HCT116 (cell line): ENCODE measurements around the gene LATS1. TPM values are rescaled to one million over a fixed set of nuclear protein-coding genes. Genes with fewer than 3 reads are reported as not detected.

Experiments
- ATAC-seq: fragments of 200-7000 bp; cut with Tn5 transposase; 2 replicates; pipeline ENCODE4 v1.9.1; 2020; ENCODE audit warnings: mild to moderate bottlenecking, moderate library complexity
- BruUV-seq: library from RNA; stranded (reverse); fragments of 400-500 nt; replicated peaks from 2 replicates; lab custom pipeline; 2021; lab: Mats Ljungman, UMichigan
- CTCF ChIA-PET: fragments of 300-600 bp; sonication (Branson Sonifier 250); formaldehyde crosslinking; loops from one replicate; lab custom pipeline; 2021; ENCODE audit warnings: antibody characterized with exemption; lab: Charles Lee
- POLR2A ChIA-PET: fragments of 300-600, 350-600 bp; sonication (Branson Sonifier 250); formaldehyde crosslinking; loops from one replicate; lab custom pipeline; 2021; ENCODE audit warnings: antibody characterized with exemption; lab: Charles Lee
- RAD21 ChIA-PET, 2 experiments: fragments of 300-600 bp; sonication (Branson Sonifier 250); formaldehyde crosslinking; loops; one replicate each; lab custom pipeline; 2023; ENCODE audit warnings: low total read pairs in 2 of 2; ENCODE audit not compliant: uncharacterized antibody in 2 of 2, unreplicated experiment in 2 of 2, low non-redundant PET in 1 of 2; lab: Charles Lee
- DNase-seq: peaks from one replicate; pipeline ENCODE4 v3.0.0-alpha.2; 2010; ENCODE audit warnings: low read depth, low spot score
- H2AFZ ChIP-seq: fragments of 200-600 bp; shearing (Covaris generic), sonication (generic); 2 replicates; pipeline ENCODE4 v1.6.1; 2017; ENCODE audit warnings: low read depth, mixed run types, mixed read lengths, antibody characterized with exemption, low read length; ENCODE audit not compliant: poor library complexity, severe bottlenecking
- H3K27ac ChIP-seq: 2 replicates; pipeline ENCODE4 v1.5.1; 2012; ENCODE audit warnings: low read depth, low read length
- H3K27me3 ChIP-seq: fragments of 200-600 bp; sonication (generic); 2 replicates; pipeline ENCODE4 v1.6.1; 2016; ENCODE audit warnings: mixed run types, low read length, mixed read lengths; ENCODE audit not compliant: insufficient read depth
- H3K36me3 ChIP-seq, 2 experiments: fragments of 200-500 bp in 1 of 2; fragments of 200-600 bp in 1 of 2; sonication (Bioruptor generic) in 1 of 2; sonication (generic) in 1 of 2; 2 replicates each; pipeline versions ENCODE4 v1.5.1 to v1.6.1; 2014 to 2016; ENCODE audit warnings: low read length in 2 of 2, inconsistent platforms in 1 of 2, mixed read lengths in 1 of 2, mixed run types in 1 of 2; ENCODE audit not compliant: insufficient read depth in 2 of 2, control insufficient read depth in 1 of 2
- H3K4me1 ChIP-seq, 2 experiments: fragments of 200-600 bp in 1 of 2; sonication (generic) in 1 of 2; 2 replicates each; pipeline versions ENCODE4 v1.5.1 to v1.6.1; 2012 to 2017; ENCODE audit warnings: low read length in 2 of 2, inconsistent platforms in 1 of 2, mild to moderate bottlenecking in 1 of 2, mixed read lengths in 1 of 2, mixed run types in 1 of 2, moderate library complexity in 1 of 2; ENCODE audit not compliant: insufficient read depth in 2 of 2, control insufficient read depth in 1 of 2
- H3K4me2 ChIP-seq: fragments of 200-600 bp; sonication (generic); 2 replicates; pipeline ENCODE4 v1.6.1; 2017; ENCODE audit warnings: mixed run types, low read length, mixed read lengths
- H3K4me3 ChIP-seq, 2 experiments: fragments of 200-600 bp in 1 of 2; sonication (generic) in 1 of 2; replicated peaks in 1 of 2; 2 replicates each; pipeline ENCODE4 v1.5.1; 2011 to 2016; ENCODE audit warnings: low read length in 2 of 2, control low read depth in 1 of 2, low read depth in 1 of 2, mild to moderate bottlenecking in 1 of 2, mixed read lengths in 1 of 2, mixed run types in 1 of 2
- H3K79me2 ChIP-seq: fragments of 200-600 bp; sonication (generic); 2 replicates; pipeline ENCODE4 v1.6.1; 2017; ENCODE audit warnings: mild to moderate bottlenecking, mixed run types, low read length, moderate library complexity, mixed read lengths; ENCODE audit not compliant: insufficient read depth
- H3K9ac ChIP-seq: fragments of 200-600 bp; sonication (generic); 2 replicates; pipeline ENCODE4 v1.6.1; 2016; ENCODE audit warnings: low read length, mixed read lengths
- H3K9me2 ChIP-seq: fragments of 200-600 bp; sonication (generic), shearing (Covaris generic); 2 replicates; pipeline ENCODE4 v1.6.1; 2017; ENCODE audit warnings: mixed run types, mild to moderate bottlenecking, moderate library complexity; ENCODE audit not compliant: insufficient read depth
- H3K9me3 ChIP-seq, 2 experiments: fragments of 200-500 bp in 1 of 2; fragments of 200-600 bp in 1 of 2; sonication (Bioruptor generic) in 1 of 2; sonication (generic) in 1 of 2; 2 replicates each; pipeline ENCODE4 v1.6.1; 2014 to 2017; ENCODE audit warnings: low read length in 2 of 2, mixed read lengths in 2 of 2, inconsistent platforms in 1 of 2, low read depth in 1 of 2, mild to moderate bottlenecking in 1 of 2, mixed run types in 1 of 2, moderate library complexity in 1 of 2; ENCODE audit not compliant: control insufficient read depth in 1 of 2, insufficient read depth in 1 of 2
- H4K20me1 ChIP-seq: fragments of 200-600 bp; sonication (generic), shearing (Covaris generic); 2 replicates; pipeline ENCODE4 v1.6.1; 2017; ENCODE audit warnings: mixed run types, mild to moderate bottlenecking, moderate library complexity; ENCODE audit not compliant: insufficient read depth
- CEBPB ChIP-seq: IDR thresholded peaks from 2 replicates; pipeline ENCODE4 v1.6.1; 2012; ENCODE audit warnings: low read depth
- EGR1 ChIP-seq: IDR thresholded peaks from 2 replicates; pipeline ENCODE4 v1.6.1; 2012; ENCODE audit warnings: low read depth
- ELF1 ChIP-seq: IDR thresholded peaks from 2 replicates; pipeline ENCODE4 v1.6.1; 2012; ENCODE audit warnings: low read depth, borderline replicate concordance
- EZH2phosphoT487 ChIP-seq: fragments of 200-600 bp; IDR thresholded peaks from 2 replicates; pipeline ENCODE4 v1.6.1; 2018; ENCODE audit warnings: antibody characterized with exemption, borderline replicate concordance
- FOSL1 ChIP-seq: IDR thresholded peaks from 2 replicates; pipeline ENCODE4 v1.6.1; 2012; ENCODE audit warnings: low read depth
- JUND ChIP-seq: IDR thresholded peaks from 2 replicates; pipeline ENCODE4 v1.6.1; 2012
- POLR2A ChIP-seq: IDR thresholded peaks from 2 replicates; pipeline ENCODE4 v1.7.0; 2011; ENCODE audit warnings: borderline replicate concordance; ENCODE audit not compliant: insufficient read depth, insufficient read length; ENCODE audit errors: extremely low read depth
- POLR2AphosphoS5 ChIP-seq: IDR thresholded peaks from 2 replicates; pipeline ENCODE4 v1.6.1; 2011; ENCODE audit warnings: mild to moderate bottlenecking, low read depth, low read length, moderate library complexity
- RAD21 ChIP-seq: IDR thresholded peaks from 2 replicates; pipeline ENCODE4 v1.6.1; 2012; ENCODE audit warnings: low read depth, mild to moderate bottlenecking
- SP1 ChIP-seq: IDR thresholded peaks from 2 replicates; pipeline ENCODE4 v1.6.1; 2012; ENCODE audit warnings: low read depth
- YY1 ChIP-seq: IDR thresholded peaks from 2 replicates; pipeline ENCODE4 v1.6.1; 2011; ENCODE audit warnings: low read length, low read depth, moderate library complexity, mild to moderate bottlenecking; ENCODE audit not compliant: insufficient replicate concordance; ENCODE audit errors: extremely low read depth
- ZNF274 ChIP-seq: fragments of 200-500 bp; sonication (Bioruptor generic); IDR thresholded peaks from 2 replicates; pipeline ENCODE4 v1.6.1; 2014; ENCODE audit warnings: mild to moderate bottlenecking, low read depth, low read length, inconsistent platforms
- intact Hi-C: fragments of 100-400 bp; cut with micrococcal nuclease; formaldehyde crosslinking; loops from 2 replicates; pipeline ENCODE4 v1.10.0; 2022
- total RNA-seq: library from RNA; stranded (reverse); gene quantifications from one replicate; pipeline ENCODE4 v1.2.1, GENCODE V29; 2021; ENCODE audit not compliant: unreplicated experiment
- TF ChIP-seq, protein P1 (sequence below): IDR thresholded peaks from 2 replicates; pipeline ENCODE4 v1.6.1; 2012; ENCODE audit warnings: low read depth
- TF ChIP-seq, protein P2 (sequence below): IDR thresholded peaks from 2 replicates; pipeline ENCODE4 v1.6.1; 2012
- TF ChIP-seq, protein P3 (sequence below): IDR thresholded peaks from 2 replicates; pipeline ENCODE4 v1.6.1; 2011; ENCODE audit warnings: mild to moderate bottlenecking, low read length, moderate library complexity; ENCODE audit not compliant: insufficient replicate concordance; ENCODE audit errors: extremely low read depth

The LATS1 gene
- total RNA-seq, 1 experiment from 2014 or later = 21.6 TPM

DNA sequence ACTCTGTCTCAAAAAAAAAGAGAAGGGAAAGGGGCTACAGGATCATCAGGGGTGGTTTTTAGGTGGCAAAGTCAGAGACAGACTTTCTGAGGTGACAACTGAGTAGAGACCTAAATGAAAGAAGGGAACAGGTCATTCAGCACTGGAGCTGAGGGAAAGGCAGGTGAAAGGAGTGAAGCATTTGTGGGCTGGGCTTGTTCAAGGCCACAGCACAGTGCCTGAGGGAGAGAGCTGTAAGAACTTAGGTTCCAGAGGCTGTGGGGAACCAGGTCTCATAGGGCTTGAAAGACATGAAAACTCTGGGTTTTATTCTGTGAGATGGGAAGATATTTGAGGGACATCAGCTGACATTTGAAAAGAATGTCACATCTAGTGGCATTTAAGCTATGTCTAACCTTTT is 90.2 kb downstream of the LATS1 start:
- ATAC-seq = no peak
- TF ChIP-seq CEBPB (no peak), YY1 (no peak), ELF1 (no peak), ZNF274 (no peak), POLR2AphosphoS5 (no peak), SP1 (no peak), RAD21 (no peak), JUND (no peak), FOSL1 (no peak), EGR1 (no peak), POLR2A (no peak), EZH2phosphoT487 (no peak)
- TF ChIP-seq, protein P1, sequence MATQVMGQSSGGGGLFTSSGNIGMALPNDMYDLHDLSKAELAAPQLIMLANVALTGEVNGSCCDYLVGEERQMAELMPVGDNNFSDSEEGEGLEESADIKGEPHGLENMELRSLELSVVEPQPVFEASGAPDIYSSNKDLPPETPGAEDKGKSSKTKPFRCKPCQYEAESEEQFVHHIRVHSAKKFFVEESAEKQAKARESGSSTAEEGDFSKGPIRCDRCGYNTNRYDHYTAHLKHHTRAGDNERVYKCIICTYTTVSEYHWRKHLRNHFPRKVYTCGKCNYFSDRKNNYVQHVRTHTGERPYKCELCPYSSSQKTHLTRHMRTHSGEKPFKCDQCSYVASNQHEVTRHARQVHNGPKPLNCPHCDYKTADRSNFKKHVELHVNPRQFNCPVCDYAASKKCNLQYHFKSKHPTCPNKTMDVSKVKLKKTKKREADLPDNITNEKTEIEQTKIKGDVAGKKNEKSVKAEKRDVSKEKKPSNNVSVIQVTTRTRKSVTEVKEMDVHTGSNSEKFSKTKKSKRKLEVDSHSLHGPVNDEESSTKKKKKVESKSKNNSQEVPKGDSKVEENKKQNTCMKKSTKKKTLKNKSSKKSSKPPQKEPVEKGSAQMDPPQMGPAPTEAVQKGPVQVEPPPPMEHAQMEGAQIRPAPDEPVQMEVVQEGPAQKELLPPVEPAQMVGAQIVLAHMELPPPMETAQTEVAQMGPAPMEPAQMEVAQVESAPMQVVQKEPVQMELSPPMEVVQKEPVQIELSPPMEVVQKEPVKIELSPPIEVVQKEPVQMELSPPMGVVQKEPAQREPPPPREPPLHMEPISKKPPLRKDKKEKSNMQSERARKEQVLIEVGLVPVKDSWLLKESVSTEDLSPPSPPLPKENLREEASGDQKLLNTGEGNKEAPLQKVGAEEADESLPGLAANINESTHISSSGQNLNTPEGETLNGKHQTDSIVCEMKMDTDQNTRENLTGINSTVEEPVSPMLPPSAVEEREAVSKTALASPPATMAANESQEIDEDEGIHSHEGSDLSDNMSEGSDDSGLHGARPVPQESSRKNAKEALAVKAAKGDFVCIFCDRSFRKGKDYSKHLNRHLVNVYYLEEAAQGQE = no peak
- TF ChIP-seq, protein P2, sequence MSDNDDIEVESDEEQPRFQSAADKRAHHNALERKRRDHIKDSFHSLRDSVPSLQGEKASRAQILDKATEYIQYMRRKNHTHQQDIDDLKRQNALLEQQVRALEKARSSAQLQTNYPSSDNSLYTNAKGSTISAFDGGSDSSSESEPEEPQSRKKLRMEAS = no peak
- TF ChIP-seq, protein P3, sequence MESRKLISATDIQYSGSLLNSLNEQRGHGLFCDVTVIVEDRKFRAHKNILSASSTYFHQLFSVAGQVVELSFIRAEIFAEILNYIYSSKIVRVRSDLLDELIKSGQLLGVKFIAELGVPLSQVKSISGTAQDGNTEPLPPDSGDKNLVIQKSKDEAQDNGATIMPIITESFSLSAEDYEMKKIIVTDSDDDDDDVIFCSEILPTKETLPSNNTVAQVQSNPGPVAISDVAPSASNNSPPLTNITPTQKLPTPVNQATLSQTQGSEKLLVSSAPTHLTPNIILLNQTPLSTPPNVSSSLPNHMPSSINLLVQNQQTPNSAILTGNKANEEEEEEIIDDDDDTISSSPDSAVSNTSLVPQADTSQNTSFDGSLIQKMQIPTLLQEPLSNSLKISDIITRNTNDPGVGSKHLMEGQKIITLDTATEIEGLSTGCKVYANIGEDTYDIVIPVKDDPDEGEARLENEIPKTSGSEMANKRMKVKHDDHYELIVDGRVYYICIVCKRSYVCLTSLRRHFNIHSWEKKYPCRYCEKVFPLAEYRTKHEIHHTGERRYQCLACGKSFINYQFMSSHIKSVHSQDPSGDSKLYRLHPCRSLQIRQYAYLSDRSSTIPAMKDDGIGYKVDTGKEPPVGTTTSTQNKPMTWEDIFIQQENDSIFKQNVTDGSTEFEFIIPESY = no peak
- Histone ChIP-seq H3K9me3 (no peaks in the 10 kb centered on the region), H3K4me3 (no peak overlapping the region), H3K4me2 (no peak overlapping the region), H3K79me2 (no peaks in the 10 kb centered on the region), H3K4me1 (peaks cover 0 to 14% of the 10 kb centered on the region in 2 experiments; a peak in 2 of 4 replicates), H3K27me3 (no peaks in the 10 kb centered on the region), H3K9ac (no peak overlapping the region), H4K20me1 (no peaks in the 10 kb centered on the region), H3K36me3 (peaks cover 4 to 16% of the 10 kb centered on the region in 2 experiments), H2AFZ (no peak overlapping the region), H3K9me2 (no peaks in the 10 kb centered on the region), H3K27ac (no peak overlapping the region)
- ChIA-PET RAD21 (no interaction called here), CTCF (no interaction called here), POLR2A (no interaction called here)
- DNase-seq = no peak
- intact Hi-C loops = no loop called here
- BruUV-seq = no TSS peak
